Subcutaneous adipose tissue (tissue), 4 donors: ENCODE results near the gene APLP1. TPM values are rescaled to one million over a fixed set of nuclear protein-coding genes. Genes with fewer than 3 reads are reported as not detected.

Experiments used
- total RNA-seq, 4 donors: library from RNA; depleted of rRNA; stranded (reverse); fragments of >200 nt; gene quantifications; one replicate each; pipeline ENCODE4 v1.1.0, GENCODE V29; 2016
- TF ChIP-seq, protein P1 (sequence below): fragments of 450-650 bp; IDR thresholded peaks from one replicate; pipeline ENCODE4 v1.5.1; 2016; ENCODE audit warnings: low read depth, mild to moderate bottlenecking, control low read depth, antibody characterized with exemption, moderate library complexity

APLP1 gene
- total RNA-seq, 4 donors from 2014 or later = 1.2 to 1.3 TPM; not detected in 2

DNA sequence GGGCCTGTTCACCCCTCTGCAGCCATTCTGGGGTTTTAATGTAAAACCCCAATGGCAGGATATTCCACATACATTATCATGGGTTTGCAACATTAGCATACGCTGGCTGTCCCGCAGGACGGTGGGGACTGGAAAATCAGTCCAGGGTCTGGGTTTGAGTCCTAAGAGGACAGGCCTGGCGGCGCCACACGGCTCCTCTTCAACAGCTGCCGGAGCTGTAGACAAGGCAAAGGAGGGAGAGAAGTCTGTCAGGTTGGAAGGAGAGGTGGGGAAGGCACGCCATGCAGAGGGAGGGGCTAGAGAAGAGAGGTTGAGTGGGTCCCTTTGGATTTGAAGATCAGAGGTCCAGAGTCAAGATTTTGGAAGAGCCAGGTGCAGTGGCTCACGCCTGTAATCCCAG lies 20.0 kb downstream of the APLP1 start:
- TF ChIP-seq, protein P1, sequence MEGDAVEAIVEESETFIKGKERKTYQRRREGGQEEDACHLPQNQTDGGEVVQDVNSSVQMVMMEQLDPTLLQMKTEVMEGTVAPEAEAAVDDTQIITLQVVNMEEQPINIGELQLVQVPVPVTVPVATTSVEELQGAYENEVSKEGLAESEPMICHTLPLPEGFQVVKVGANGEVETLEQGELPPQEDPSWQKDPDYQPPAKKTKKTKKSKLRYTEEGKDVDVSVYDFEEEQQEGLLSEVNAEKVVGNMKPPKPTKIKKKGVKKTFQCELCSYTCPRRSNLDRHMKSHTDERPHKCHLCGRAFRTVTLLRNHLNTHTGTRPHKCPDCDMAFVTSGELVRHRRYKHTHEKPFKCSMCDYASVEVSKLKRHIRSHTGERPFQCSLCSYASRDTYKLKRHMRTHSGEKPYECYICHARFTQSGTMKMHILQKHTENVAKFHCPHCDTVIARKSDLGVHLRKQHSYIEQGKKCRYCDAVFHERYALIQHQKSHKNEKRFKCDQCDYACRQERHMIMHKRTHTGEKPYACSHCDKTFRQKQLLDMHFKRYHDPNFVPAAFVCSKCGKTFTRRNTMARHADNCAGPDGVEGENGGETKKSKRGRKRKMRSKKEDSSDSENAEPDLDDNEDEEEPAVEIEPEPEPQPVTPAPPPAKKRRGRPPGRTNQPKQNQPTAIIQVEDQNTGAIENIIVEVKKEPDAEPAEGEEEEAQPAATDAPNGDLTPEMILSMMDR = no peak

DNA sequence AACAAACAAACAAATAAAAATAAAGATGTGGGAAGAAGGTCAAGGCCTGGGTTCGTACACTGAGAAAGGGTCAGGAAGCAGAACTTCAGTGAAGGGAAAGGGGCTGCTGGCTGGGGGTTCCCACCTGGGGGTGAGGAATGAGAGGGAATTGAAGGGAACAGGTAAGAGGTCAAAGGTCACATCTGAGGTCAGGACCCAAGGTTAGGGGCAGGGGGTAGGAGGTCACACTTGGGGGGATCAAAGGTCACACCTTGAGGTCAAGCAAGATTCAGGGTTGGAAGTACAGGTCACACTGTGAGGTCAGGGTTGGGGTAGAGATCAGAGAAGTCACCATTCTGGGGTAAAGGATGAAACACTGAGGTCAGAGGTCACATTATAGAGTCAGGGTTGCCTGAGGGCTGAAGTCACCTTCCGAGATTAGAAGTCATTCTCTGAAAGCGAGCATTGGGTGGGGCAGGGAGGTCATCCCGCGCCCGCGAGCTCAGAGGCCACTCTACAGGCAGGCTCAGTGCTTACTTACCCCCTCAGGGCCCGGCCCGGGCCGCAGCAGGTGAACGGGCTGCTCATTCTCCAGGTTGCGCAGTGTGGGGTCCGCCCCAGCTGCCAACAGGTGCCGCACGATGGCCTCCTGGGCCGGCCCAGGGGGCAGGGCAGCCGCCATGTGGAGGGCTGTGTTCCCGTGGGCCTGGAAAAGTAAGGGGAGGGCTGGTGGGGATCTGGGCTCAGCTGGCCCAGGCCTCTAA lies 21.2 kb downstream of the APLP1 start:
- TF ChIP-seq, protein P1 = no peak

DNA sequence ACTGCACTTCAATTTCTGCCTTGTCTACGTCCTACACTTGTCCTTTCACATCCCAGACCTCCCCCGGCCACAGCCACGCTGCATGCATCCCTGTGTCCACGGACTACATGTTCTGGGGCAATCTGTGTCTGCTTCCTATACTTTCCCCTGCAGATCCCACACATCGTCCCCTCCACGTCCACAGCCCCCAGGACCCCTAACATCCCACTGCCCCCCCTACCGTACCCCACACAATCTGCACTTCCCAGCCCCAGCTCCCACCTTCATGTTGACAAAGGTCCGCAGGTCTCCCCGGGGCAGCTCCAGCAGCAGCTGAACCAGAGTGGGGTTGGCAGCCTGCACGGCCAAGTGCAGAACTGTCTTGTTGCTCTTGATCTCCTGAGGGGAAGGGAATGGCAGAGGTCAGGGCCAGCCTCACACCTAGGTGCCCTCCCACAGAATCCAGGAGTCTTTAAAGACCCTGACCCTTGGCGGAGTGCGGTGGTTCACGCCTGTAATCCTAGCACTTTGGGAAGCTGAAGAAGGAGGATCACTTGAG lies 21.8 kb downstream of the APLP1 start:
- TF ChIP-seq, protein P1 = no peak

DNA sequence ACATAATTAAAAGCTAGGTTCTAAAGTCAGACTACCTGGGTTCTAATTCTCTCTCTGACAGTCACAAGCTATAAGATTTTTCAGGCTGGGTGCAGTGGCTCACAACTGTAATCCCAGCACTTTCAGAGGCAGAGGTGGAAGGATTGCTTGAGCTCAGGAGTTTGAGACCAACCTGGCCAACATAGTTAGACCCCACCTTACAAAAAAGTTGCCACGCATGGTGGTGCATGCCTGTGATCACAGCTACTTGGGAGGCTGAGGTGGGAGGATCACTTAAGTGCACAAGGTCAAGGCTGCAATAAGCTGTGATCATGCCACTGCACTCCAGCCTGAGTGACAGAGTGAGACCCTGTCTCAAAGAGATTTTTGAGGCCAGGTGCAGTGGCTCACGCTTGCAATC lies 26.0 kb downstream of the APLP1 start:
- TF ChIP-seq, protein P1 = no peak

DNA sequence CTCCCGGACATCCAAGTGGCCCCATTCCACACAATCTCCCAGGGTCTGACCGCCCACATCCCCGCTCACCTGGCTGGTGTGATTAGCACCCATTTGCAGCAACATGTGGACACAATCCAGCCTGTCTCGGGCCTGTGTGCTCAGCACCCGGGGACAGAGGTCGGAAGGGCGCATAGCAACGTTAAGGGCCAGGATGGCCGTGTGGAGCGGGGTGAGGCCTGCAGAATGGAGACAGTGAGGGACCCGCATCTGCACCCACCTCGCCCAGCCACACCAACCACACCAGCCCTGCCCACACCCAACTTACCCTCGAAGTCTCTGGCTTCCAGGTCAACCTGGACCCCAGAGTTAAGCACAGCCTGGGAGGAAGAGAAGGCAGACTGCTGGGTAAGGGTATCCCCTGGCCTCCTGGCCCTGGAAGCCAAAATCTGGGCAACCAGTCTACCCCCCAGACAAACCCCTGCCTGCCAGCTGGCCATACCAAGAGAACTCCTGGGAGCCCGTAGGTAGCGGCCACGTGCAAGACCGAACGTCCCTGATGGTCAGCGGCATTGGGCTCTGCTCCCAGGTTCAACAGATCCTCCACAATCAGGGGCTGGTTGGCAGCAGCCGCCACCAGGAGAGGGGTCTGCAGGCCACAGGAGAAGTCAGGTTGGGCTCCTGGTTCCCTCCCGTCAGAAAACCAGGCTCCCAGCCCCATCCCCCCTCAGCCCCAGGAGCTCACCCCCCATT lies 27.7 kb downstream of the APLP1 start:
- TF ChIP-seq, protein P1 = no peak

DNA sequence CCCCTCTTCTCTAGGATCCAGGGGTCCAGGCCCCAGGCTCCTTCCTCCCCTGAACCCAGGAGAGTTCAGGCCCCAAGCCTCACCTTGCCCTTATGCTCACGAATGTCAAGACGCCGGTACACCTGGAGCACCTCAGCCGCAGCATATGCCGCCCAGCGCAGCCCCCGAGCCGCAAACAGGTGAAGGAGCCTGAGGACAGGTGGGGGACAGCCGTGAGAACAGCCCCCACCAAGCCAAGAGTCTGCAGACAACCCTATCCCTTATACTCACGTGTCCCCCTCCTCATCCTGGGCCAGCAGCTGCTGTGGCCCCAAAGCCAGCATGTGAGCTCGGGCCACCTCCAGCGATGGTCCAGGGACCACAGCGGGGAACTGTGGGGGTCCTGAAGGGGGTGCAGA lies 28.3 kb downstream of the APLP1 start:
- TF ChIP-seq, protein P1 = no peak
